Fibroblast of pulmonary artery (primary cell): ENCODE measurements around the gene ST6GAL1.

Experiments
- DNase-seq: peaks from one replicate; pipeline ENCODE4 v3.0.0-alpha.2; 2010; ENCODE audit warnings: low read depth
- H3K4me3 ChIP-seq: replicated peaks from 2 replicates; pipeline ENCODE4 v1.5.1; 2011; ENCODE audit warnings: low read depth, mild to moderate bottlenecking, control low read depth, low read length, moderate library complexity
- CTCF ChIP-seq: IDR thresholded peaks from 2 replicates; pipeline ENCODE4 v1.5.1; 2011; ENCODE audit warnings: mild to moderate bottlenecking, control low read depth, low read length, inconsistent platforms; ENCODE audit errors: missing control alignments

The ST6GAL1 gene

GRCh38 chr3:186929186-186929585 lies 1.1 kb upstream of the ST6GAL1 start:
- TF ChIP-seq CTCF, result no peak
- H3K4me3 ChIP-seq, result no peak overlapping the region
- no peak for DNase-seq

GRCh38 chr3:186929685-186930084 lies 641 bp upstream of the ST6GAL1 start:
- TF ChIP-seq CTCF, result no peak

GRCh38 chr3:186930641-186931531 lies 560 bp downstream of the ST6GAL1 start:
- peak overlapping the region; percentile 85 for H3K4me3 ChIP-seq
- peak; percentile 66 for DNase-seq
- TF ChIP-seq CTCF, result peak; percentile 23

More at GRCh38 chr3:186929685-186930084, 641 bp upstream of the ST6GAL1 start:
- no peak for DNase-seq
- H3K4me3 ChIP-seq, result peak overlapping the region; percentile 85

- H3K4me3 ChIP-seq, result peak overlapping the region; percentile 85
- TF ChIP-seq CTCF, result no peak
- DNase-seq, result peak; percentile 14
Measured at GRCh38 chr3:186931532-186932280, 1.4 kb downstream of the ST6GAL1 start.

GRCh38 chr3:186932281-186933181 lies 2.2 kb downstream of the ST6GAL1 start:
- H3K4me3 ChIP-seq, result peak overlapping the region; percentile 85
- DNase-seq, result peak; percentile 52
- no peak for TF ChIP-seq CTCF

GRCh38 chr3:186933816-186934215 lies 3.5 kb downstream of the ST6GAL1 start:
- TF ChIP-seq CTCF, result no peak
- no peak for DNase-seq
- H3K4me3 ChIP-seq, result no peak overlapping the region
